GM18907 (cell line): ENCODE data around the gene POU2F1.
"Not testable (repeated sequence)": the region's sequence is repeated elsewhere in the genome, so short reads cannot be mapped to it uniquely, and the experiment has no call there.

Experiments
- ATAC-seq: cut with Tn5 transposase; IDR thresholded peaks from one replicate; pipeline ENCODE4 v1.9.1; 2021; ENCODE audit warnings: mild to moderate bottlenecking, moderate library complexity; ENCODE audit not compliant: unreplicated experiment

The POU2F1 gene

DNA sequence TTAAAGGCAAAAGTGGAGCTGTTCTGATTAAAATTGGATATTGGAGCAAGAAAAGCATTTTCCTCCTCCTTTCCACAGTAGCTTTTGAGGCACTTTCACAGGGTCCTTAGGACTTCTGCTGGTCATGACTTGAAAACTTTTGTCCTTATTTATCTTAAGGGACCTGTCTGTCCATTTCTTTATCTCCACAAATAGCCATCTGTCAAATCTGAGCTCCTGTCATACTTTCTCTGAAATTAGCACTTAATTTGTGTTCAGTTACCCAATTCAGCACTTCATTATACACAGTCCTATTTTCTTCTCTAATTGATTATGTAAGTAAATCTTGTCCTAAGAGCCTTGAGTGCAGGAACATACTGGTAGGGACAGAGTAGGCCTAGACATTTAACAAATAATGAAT, 9.8 kb downstream of the POU2F1 start:
- no peak for ATAC-seq

DNA sequence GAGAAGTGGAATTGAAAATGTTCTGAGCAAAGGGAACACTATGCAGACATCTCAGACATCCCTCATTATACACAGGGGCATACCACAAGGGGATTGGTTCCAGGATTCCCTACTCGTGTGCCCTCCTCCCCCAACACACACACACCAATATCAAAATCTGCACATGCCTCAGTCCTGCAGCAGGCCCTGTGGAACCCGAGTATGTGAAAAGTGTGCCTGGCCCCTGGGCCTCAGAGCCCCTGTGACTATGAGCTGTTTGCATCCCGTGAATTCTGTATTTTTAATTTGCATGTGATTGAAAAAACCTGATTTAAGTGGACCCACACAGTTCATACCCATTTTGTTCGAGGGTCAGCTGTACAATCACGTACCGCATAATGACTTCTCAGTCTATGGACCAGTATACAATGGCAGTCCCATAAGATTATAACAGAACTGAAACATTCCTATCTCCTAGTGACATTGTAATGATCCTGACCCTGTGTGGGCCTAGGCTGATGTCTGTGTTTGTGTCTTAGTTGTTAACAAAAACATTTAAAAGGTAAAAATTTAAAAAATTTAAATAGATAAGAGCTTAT, 11.3 kb downstream of the POU2F1 start:
- no peak for ATAC-seq

DNA sequence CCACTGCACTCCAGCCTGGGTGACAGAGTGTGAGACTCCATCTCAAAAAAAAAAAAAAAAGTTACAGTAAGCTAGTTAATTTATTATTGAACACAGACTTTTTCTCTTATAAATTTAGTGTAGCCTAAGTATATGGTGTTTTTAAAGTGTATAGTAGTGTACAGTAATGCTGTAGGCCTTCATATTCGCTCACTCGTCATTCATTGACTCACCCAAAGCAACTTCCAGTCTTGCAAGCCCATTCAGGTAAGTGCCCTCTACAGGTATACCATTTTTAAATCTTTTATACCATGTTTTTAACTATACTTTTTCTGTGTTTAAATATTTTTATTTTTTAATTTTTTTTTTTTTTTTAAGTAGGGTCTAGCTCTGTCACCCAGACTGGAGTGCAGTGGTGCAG, 12.1 kb downstream of the POU2F1 start:
- ATAC-seq: no peak

DNA sequence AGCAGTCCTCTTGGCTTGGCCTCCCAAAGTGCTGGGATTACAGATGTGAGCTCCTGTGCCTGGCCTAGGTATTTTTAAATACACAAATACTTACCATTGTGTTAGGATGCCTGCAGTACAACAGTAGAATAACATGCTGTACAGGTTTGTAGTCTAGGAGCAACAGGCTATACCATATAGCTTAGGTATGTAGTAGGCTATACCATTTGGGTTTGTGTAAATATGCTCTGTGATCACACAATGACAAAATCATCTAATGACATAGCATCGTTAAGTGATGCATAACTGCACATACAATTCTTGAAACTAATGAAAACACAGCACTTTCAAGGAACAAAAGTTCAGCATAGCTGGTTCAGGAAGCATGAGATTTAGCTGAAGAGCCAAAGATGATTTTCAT, 12.7 kb downstream of the POU2F1 start:
- no peak for ATAC-seq

DNA sequence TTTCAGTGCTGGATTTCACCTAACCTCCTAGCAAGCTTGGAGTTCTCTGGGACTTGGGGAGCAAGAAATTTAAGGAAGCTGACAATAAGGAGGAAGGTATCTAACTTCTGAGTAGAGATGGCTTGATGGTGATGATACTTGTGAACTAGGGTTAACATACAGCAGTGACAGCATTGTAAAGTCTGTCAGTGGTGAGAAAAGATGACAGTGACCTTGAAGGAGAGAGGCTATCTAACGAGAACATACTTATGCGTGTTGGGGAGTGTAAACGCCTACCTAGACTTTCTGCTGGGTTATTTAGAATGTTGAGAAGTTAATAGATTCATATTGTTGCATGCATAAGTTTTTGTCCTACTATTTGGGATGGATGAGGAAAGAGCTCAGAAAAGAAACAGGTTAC, 16.3 kb downstream of the POU2F1 start:
- ATAC-seq: no peak

DNA sequence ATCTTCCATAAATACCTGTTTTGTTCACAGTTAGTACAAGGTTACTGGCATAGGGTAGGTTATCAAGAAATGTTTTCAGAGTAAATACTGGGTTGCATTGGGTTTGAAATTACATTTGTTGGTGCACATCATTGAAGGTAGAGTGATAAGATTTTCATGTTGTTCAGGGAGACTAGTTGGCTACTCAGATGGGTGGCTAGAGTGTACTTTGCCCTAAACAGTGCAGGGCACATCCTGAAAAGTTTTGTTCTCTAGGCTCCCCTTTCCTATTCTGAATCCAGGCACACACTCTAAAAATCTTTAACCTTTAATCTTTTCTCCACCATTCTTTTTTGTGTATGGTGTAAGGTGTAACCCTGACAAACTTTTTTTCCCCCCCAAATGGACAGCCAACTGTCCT, 18.0 kb downstream of the POU2F1 start:
- no peak for ATAC-seq

DNA sequence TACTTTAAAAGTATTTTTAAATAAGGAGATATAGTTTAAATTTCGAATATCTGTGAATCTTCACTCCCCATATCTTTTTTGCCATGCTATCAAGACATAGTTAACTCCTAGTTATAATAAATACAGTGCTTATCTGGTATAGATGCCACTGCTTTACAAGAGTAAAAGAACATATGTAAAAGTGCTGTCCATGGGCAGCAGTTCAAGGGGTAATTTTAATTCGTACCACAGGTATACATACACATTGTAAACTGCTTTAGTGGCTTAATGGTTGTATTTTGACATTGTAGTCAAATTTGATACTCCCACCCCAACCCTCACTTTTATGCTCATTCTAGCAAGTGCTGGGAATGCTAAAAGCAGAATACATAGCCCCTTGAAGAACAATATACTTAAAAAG, 18.6 kb downstream of the POU2F1 start:
- no peak for ATAC-seq

DNA sequence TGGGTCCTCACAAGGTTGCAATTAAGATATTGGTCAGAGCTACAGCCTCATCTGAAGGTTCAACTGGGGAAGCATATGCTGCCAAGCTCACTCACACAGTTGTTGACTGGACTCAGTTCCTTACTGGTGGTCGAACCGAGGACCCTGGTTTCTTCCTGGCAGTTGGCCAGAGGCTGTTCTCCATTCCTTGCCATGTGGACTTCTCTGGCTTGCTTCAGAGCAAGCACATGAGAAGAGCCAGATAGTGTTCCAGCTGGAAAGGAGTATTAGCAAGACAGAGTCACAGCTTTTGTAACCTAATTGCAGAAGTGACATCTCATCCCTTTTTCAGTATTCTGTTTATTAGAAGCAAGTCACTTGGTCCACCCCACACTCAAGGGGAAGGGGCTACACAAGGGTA, 23.6 kb downstream of the POU2F1 start:
- no peak for ATAC-seq

DNA sequence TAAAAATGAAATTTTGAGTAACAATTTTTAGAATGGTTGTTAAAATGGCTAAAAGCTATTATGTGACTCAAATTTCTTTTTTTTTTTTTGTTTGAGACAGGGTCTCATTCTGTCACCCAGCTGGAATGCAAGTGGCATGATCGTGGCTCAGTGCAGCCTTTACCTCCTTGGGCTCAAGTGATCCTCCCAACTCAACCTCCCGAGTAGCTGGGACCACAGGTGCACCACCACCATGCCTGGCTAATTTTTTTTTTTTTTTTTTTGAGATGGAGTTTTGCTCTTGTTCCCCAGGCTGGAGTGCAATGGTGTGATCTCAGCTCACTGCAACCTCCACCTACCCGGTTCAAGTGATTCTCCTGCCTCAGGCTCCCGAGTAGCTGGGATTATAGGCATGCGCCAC, 24.5 kb downstream of the POU2F1 start:
- ATAC-seq: not testable (repeated sequence)

DNA sequence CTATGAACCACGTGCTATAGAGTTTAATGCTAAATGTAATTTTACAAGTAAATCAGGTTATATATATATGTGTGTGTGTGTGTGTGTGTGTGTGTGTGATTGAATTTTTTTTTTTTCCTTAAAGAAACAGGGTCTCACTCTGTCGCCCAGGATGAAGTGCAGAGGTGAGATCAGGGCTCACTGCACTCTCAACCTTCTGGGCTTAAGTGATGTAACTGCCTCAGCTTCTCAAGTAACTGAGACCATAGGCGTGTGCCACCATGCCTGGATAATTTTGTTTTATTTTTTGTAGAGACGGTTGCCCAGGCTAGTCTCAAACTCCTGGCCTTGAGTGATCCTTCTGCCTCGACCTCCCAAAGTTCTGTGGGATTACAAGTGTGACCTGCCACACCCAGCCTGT, 26.3 kb downstream of the POU2F1 start:
- ATAC-seq: no peak

DNA sequence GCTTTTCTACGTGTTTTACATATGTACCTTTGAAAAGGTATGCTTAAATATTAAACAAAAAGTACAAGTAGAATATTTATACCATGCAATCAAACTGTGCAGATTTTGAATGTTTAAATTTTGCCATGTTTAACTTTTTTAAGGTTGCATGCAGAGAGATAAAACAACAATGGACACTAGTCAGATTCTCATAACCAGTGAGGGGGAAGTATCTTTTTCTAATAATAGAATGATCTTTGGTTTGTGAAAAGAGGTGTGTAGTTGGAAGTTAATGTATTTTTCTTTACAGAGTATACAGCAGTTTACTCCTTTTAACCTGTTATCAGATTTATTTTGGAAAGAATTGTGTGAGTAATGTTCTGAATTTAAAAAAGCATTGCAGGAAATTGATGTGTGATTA, 27.1 kb downstream of the POU2F1 start:
- ATAC-seq: no peak

DNA sequence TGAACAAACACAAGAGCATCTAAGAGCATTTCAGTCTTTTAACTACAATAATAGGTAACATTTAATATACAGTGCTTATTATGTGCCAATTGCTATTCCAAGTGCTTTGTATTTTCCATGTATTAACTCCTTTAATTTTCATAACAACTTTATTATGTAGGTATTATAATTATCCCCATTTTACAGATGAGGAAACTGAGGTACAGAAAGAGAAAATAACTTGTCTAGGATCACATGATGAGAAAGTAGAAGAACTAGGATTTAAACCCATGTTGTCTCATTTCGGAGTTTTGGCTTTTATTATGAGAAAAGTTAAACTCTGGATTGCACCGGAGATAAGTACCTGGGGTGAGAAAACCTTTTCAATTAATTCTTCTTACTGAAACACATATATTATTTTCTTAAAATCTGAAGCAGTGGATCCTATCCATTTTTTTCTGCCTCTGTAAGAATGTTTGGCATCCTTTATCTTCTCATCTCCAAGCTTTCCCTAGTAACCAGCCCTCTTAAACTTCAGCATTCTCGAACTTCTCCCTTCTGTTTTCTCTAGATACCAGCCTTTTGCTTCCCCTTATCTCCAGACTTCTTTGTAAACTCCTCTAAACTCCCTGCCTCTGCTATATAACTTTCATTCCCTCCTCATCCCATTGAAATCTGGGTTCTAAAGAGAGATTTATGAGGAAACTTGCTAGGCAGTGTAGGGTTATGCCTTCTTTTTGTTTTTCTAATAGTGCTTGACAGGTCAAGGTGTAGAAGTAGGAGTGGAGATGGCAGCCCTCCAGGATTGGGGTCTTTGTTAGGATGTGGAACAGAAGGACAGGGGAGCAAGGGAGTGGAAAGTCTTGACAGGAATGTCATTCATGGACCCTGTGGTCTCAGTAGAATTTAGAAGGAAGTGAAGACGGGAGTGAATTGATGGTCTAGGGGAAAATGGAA, 28.3 kb downstream of the POU2F1 start:
- ATAC-seq: no peak

DNA sequence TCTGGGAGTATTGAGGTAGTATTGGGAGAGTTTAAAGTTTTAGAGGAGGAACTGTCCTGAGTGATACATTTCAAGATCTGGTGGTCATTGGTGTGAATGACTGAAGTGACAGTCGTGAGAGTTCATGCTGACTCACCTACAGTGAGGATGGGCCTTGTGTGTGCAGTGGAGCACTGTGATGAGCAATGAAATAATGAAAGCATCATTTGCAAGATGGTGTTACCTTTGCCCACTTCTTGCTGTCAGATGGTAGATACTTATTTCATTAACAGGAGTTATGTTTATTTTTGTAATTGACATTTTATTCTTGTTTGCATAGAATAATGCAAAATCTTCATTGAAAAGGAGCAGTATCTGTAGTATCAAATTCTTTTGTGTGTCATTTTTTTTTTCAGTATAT, 29.0 kb downstream of the POU2F1 start:
- no peak for ATAC-seq

DNA sequence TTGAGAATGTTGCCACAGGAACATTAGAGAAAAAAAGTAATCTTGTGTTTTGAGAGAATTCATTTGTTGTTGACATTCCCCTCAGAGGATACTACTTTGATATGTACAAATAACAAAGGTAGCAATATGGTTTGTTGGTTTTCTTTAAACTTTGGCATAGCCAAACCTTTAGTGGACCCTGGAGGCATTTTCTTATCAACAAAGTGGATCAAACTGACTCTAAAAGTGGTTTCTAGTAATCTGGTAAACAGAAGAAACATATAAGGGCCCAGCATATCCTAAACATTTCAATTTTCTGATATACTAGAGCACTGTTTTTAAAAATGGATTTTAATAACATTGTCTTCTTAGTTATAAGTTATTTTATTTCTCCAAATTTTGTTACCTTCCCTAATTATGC, 29.8 kb downstream of the POU2F1 start:
- no peak for ATAC-seq

DNA sequence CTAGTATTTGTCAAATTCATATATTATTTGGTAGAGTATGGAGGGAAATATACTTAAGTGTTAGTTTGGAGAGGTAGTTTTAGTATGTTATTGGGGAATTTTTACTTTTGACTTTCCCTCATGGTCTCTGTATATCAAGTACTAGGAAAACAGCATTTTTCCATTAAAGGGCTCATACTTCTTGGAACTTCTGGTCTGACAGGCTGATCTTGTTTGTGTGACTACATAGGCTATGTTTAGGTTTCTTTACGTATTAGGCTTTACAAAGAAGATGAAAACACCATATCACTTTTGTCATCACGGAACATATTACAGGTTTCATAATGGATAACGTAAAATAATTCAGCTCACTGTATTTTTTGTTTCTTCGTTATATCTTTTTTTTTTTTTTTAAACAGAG, 30.8 kb downstream of the POU2F1 start:
- ATAC-seq: no peak

DNA sequence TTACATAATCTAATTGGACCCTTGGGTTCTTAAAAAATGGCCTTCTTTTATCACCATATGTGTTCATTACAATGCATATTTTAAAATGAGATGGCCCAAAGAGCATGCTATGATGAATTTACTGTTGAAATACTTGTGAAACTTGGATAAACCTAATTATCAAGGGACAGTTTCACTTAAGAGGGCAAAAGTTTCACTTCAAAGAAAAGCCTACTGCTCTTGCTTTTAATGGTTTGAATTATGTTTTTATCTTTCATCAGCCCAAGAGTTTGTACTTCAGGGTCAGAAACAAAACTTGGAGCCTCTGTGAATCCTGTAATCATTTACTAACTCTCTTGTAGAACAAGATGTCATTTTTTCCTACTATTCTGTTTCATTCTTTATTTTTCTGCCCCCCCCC, 32.3 kb downstream of the POU2F1 start:
- ATAC-seq: no peak

DNA sequence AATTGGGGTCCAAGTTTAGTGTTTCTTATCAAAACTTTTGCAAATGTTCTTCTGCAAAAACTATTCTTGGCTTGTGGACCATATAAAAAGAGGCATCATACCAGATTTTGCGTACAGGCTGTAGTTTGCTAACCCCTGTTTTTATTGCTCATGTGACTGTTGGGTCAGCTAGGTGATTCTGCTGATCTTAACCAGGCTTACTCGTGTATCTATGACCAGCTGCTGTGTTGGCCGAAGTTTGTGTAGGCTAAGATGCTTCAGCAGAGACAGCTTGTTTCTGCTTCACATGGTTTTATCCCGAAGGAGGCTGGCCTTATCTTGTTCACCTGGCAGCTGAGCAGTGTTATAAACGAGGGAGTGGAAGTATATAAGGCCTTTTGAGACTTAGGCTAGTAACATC, 38.2 kb downstream of the POU2F1 start:
- ATAC-seq: no peak

DNA sequence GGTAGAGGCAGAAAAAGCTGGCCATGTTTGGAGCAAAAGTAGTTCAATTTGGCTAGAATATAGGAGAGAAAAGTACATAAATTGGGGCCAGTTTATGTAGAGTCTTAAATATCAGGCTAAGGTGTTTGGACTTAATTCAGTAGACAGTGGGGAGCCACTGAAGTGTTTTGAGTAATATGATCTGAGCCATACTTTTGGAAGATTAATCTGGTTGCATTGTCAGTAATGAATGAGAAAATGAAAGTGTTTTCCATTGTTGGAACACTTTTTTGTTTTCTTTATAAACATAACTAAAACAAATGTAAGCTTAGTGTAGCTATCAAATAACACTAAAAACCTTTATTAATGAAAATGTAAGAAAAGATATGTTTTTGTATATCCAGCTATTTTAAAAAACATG, 42.1 kb downstream of the POU2F1 start:
- no peak for ATAC-seq

DNA sequence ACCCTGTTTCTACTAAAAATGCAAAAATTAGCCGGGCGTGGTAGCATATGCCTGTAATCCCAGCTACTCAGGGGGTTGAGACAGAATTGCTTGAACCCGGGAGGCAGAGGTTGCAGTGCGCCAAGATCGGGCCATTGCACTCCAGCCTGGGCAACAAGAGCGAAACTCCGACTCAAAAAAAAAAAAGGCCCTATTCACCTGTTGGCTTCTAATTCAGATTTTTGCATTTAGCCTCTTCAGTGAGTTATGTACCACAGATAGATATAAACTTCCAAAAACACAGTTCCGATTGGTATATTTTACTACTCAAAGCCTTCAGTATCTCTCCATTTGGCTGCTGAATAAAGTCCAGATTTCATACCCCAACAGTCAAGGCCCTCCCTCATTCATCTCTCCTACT, 42.7 kb downstream of the POU2F1 start:
- no peak for ATAC-seq

DNA sequence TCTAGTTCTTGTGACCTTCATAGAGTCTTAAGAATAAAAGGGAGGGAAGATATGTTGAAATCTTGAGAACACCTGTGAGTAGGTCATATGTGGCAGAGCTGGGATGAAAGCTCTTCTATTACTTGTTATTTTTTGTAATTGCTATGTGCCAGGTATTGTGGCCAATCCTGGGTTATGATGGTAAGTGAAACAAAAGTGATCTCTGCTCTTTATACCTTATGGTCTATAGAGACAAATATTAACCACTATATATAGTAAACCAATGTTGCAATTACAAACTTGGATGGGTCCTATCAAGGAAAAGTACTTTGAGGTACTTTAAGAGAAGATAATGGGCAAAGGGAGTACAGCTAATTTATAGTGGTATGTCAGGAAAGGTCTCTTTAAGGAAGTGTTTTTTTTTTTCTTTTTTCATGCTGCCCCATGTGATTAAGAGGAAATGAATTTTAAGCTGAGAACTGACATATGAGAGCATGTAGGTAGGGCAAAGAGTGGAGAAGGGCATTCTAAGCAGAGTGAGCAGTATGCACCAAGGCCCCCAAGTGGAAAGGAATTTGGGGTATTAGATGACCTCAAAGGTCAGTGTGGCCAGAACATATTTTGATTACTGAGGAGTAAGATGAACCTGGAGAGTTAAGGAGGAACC, 43.3 kb downstream of the POU2F1 start:
- no peak for ATAC-seq

DNA sequence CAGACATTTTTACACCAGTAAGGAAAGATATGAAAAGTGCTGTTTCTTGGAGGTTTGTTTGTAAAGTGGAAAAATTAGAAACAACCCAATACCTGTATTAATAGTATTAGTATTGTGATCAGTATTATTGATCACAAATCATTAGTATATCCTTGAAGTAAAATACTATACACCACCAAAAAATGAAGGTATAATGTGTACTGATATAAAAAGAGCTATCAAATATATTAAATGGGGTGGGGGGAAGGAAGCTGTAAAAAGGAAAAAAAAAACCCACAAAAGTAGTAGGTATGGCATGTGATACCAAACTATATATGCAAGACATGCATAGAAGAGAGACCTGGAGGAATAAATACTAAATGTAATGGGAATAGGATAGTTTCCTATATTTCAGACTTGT, 46.3 kb downstream of the POU2F1 start:
- ATAC-seq: no peak

DNA sequence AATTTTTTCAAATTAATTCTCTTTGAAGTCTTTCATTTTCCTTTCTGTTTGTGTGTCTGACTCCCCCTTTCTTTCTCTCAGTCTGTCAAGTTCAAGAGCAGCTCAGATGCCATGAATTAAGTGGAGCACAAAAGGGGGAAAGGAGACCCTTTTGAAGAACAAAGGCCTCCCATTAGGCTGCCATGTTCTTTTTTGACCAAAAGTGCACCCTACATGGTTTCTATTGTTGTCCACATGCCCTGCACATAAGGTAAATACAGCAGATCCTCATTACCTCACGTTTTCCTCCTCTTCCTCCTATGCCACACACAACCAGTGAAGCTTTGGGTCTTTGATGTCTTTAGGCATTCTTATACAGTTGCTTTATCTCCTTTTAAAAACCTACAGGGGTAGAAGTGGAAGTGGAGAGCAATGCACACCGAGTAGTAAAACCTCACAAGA, 47.7 kb downstream of the POU2F1 start:
- no peak for ATAC-seq
